ENCODE measurements around the gene NOD1.

Gene NOD1

GRCh38 chr7:30460246-30460633 lies 18.3 kb downstream of the NOD1 start:
- no peaks in the 10 kb centered on the region for H3K36me3 ChIP-seq (ENCODE audit: insufficient read depth)
- no peak overlapping the region for H3K4me3 ChIP-seq (IDR thresholded peaks at IDR 0.05; ENCODE audit: insufficient read depth, low read depth, low read length)
- H3K27ac ChIP-seq: no peak overlapping the region
- H3K4me2 ChIP-seq: no peak overlapping the region
- H3K9ac ChIP-seq: no peak overlapping the region
- no peaks in the 10 kb centered on the region for H4K20me1 ChIP-seq (ENCODE audit: insufficient read depth)
- no peaks in the 10 kb centered on the region for H3K4me1 ChIP-seq (ENCODE audit: low read depth, poor library complexity, severe bottlenecking)
- H3K79me2 ChIP-seq (ENCODE audit: insufficient read depth, low read depth): no peaks in the 10 kb centered on the region
- no peaks in the 10 kb centered on the region for H3K27me3 ChIP-seq (ENCODE audit: insufficient read depth, low read depth)
- H2AFZ ChIP-seq (ENCODE audit: low read depth): no peak overlapping the region
- no peak for TF ChIP-seq CTCF (conservative IDR thresholded peaks at IDR 0.05; ENCODE audit: low read depth, low read length)

- no peak for TF ChIP-seq CTCF (conservative IDR thresholded peaks at IDR 0.05; ENCODE audit: low read depth, low read length)
- Histone ChIP-seq H3K79me2 (ENCODE audit: insufficient read depth, low read depth) (no peaks in the 10 kb centered on the region), H3K4me2 (no peak overlapping the region), H4K20me1 (ENCODE audit: insufficient read depth) (no peaks in the 10 kb centered on the region), H3K27ac (no peak overlapping the region), H3K9ac (no peak overlapping the region), H3K4me1 (ENCODE audit: low read depth, poor library complexity, severe bottlenecking) (no peaks in the 10 kb centered on the region), H3K27me3 (ENCODE audit: insufficient read depth, low read depth) (no peaks in the 10 kb centered on the region), H3K36me3 (ENCODE audit: insufficient read depth) (no peaks in the 10 kb centered on the region), H3K4me3 (IDR thresholded peaks at IDR 0.05; ENCODE audit: insufficient read depth, low read depth, low read length) (no peak overlapping the region), H2AFZ (ENCODE audit: low read depth) (no peak overlapping the region)
Observed at GRCh38 chr7:30459591-30460245, 18.9 kb downstream of the NOD1 start.

- H3K4me2 ChIP-seq: no peak overlapping the region
- H3K4me3 ChIP-seq (IDR thresholded peaks at IDR 0.05; ENCODE audit: insufficient read depth, low read depth, low read length): no peak overlapping the region
- H2AFZ ChIP-seq (ENCODE audit: low read depth): no peak overlapping the region
Observed at GRCh38 chr7:30458311-30458710, 20.3 kb downstream of the NOD1 start.

GRCh38 chr7:30453921-30454320 lies 24.7 kb downstream of the NOD1 start:
- no peaks in the 10 kb centered on the region for H3K4me1 ChIP-seq (ENCODE audit: low read depth, poor library complexity, severe bottlenecking)
- H2AFZ ChIP-seq (ENCODE audit: low read depth): no peak overlapping the region
- no peak overlapping the region for H3K4me3 ChIP-seq (IDR thresholded peaks at IDR 0.05; ENCODE audit: insufficient read depth, low read depth, low read length)
- H3K36me3 ChIP-seq (ENCODE audit: insufficient read depth): no peaks in the 10 kb centered on the region
- H3K4me2 ChIP-seq: no peak overlapping the region
- H3K9ac ChIP-seq: no peak overlapping the region
- no peaks in the 10 kb centered on the region for H3K79me2 ChIP-seq (ENCODE audit: insufficient read depth, low read depth)
- H3K27me3 ChIP-seq (ENCODE audit: insufficient read depth, low read depth): no peaks in the 10 kb centered on the region
- H3K27ac ChIP-seq: no peak overlapping the region
- H4K20me1 ChIP-seq (ENCODE audit: insufficient read depth): no peaks in the 10 kb centered on the region
- no peak for TF ChIP-seq CTCF (conservative IDR thresholded peaks at IDR 0.05; ENCODE audit: low read depth, low read length)

More at GRCh38 chr7:30458311-30458710, 20.3 kb downstream of the NOD1 start:
- Histone ChIP-seq H3K36me3 (ENCODE audit: insufficient read depth) (no peaks in the 10 kb centered on the region), H3K27ac (no peak overlapping the region), H3K79me2 (ENCODE audit: insufficient read depth, low read depth) (no peaks in the 10 kb centered on the region), H3K27me3 (ENCODE audit: insufficient read depth, low read depth) (no peaks in the 10 kb centered on the region), H4K20me1 (ENCODE audit: insufficient read depth) (no peaks in the 10 kb centered on the region), H3K4me1 (ENCODE audit: low read depth, poor library complexity, severe bottlenecking) (no peaks in the 10 kb centered on the region), H3K9ac (no peak overlapping the region)
- no peak for TF ChIP-seq CTCF (conservative IDR thresholded peaks at IDR 0.05; ENCODE audit: low read depth, low read length)
